GM12878 (cell line): ENCODE measurements around the gene ZBTB4. TPM values are rescaled to one million over a fixed set of nuclear protein-coding genes. Genes with fewer than 3 reads are reported as not detected.

Source experiments
- CBX3 ChIP-seq: fragments of 200-600 bp; sonication (generic); IDR thresholded peaks from 2 replicates; pipeline ENCODE4 v1.6.1; 2016; ENCODE audit warnings: low read depth, borderline replicate concordance
- EGR1 ChIP-seq, 2 experiments: IDR thresholded peaks; 1 replicate in 1 of 2; 2 replicates in 1 of 2; pipeline ENCODE4 v1.6.1; 2011 to 2012; ENCODE audit warnings: low read depth in 2 of 2, low read length in 2 of 2, borderline replicate concordance in 1 of 2, mild to moderate bottlenecking in 1 of 2, moderate library complexity in 1 of 2
- PRDM15 ChIP-seq: fragments of 450-650 bp; formaldehyde crosslinking; IDR thresholded peaks from 2 replicates; pipeline ENCODE4 v1.4.0; 2020; ENCODE audit warnings: mild to moderate bottlenecking, moderate library complexity
- polyA plus RNA-seq, 11 experiments: library from polyadenylated mRNA; depleted of rRNA in 4 of 11; unstranded in 6 of 11; stranded (reverse) in 5 of 11; fragments of >200 nt; fragmentation: Nextera tagmentation in 4 of 11; fragmentation: Illumina TruSeq in 1 of 11; extraction: Ambion mirVana in 4 of 11; extraction: Trizol in 1 of 11; gene quantifications; 1 replicate in 1 of 11; 2 replicates in 10 of 11; pipeline versions ENCODE4 v1.2.1 to v1.2.3, GENCODE V29; 2011 to 2016; ENCODE audit warnings: inconsistent platforms in 2 of 11, missing spikeins in 2 of 11, low read depth in 1 of 11
- total RNA-seq, 4 experiments: library from RNA; depleted of rRNA in 3 of 4; stranded (reverse); fragments of >200 nt in 3 of 4; fragmentation: Illumina TruSeq in 1 of 4; extraction: Trizol in 1 of 4; gene quantifications; 2 replicates each; pipeline versions ENCODE4 v1.2.1 to v1.2.3, GENCODE V29; 2013 to 2021
- TF ChIP-seq, protein P1 (sequence below): fragments of 450-650 bp; IDR thresholded peaks from 2 replicates; pipeline ENCODE4 v1.6.1; 2016; ENCODE audit warnings: mild to moderate bottlenecking, moderate library complexity, borderline replicate concordance

ZBTB4 gene
- total and polyA plus RNA-seq, 10 of the 15 experiments (the other 5 are each of a cell fraction or from before 2014, with no cell fraction given) = 2.0 to 14.9 (median 6.9) TPM

- TF ChIP-seq PRDM15 (CRISPR knock-in tag) (no peak), EGR1 (IDR thresholded peaks at IDR 0.05; ENCODE audit: borderline replicate concordance in 1 of 2, low read depth in 2 of 2, low read length in 2 of 2) (no peak), CBX3 (no peak)
- TF ChIP-seq, protein P1, sequence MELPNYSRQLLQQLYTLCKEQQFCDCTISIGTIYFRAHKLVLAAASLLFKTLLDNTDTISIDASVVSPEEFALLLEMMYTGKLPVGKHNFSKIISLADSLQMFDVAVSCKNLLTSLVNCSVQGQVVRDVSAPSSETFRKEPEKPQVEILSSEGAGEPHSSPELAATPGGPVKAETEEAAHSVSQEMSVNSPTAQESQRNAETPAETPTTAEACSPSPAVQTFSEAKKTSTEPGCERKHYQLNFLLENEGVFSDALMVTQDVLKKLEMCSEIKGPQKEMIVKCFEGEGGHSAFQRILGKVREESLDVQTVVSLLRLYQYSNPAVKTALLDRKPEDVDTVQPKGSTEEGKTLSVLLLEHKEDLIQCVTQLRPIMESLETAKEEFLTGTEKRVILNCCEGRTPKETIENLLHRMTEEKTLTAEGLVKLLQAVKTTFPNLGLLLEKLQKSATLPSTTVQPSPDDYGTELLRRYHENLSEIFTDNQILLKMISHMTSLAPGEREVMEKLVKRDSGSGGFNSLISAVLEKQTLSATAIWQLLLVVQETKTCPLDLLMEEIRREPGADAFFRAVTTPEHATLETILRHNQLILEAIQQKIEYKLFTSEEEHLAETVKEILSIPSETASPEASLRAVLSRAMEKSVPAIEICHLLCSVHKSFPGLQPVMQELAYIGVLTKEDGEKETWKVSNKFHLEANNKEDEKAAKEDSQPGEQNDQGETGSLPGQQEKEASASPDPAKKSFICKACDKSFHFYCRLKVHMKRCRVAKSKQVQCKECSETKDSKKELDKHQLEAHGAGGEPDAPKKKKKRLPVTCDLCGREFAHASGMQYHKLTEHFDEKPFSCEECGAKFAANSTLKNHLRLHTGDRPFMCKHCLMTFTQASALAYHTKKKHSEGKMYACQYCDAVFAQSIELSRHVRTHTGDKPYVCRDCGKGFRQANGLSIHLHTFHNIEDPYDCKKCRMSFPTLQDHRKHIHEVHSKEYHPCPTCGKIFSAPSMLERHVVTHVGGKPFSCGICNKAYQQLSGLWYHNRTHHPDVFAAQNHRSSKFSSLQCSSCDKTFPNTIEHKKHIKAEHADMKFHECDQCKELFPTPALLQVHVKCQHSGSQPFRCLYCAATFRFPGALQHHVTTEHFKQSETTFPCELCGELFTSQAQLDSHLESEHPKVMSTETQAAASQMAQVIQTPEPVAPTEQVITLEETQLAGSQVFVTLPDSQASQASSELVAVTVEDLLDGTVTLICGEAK = no peak
Observed at GRCh38 chr17:7441266-7441665, 38.2 kb downstream of the ZBTB4 start (continued).
